GM12891 (cell line): ENCODE results near the gene CLTRN.
A peak's percentile ranks its signal among the peaks of the same experiment; 100 is the strongest.
"Not testable (repeated sequence)": the region's sequence is repeated elsewhere in the genome, so short reads cannot be mapped to it uniquely, and the experiment has no call there.

Experiments
- DNase-seq: peaks from one replicate; pipeline ENCODE4 v3.0.0; 2011; ENCODE audit warnings: low spot score; ENCODE audit not compliant: insufficient read length
- FAIRE-seq: peaks from 2 replicates; lab custom pipeline; 2011; peaks lifted over from hg19 to GRCh38; lab: Jason Lieb, UNC
- PAX5 ChIP-seq: IDR thresholded peaks from 2 replicates; pipeline ENCODE4 v1.6.1; 2011; ENCODE audit warnings: low read length, moderate library complexity, mild to moderate bottlenecking; ENCODE audit not compliant: insufficient read depth, severe bottlenecking
- POLR2A ChIP-seq: IDR thresholded peaks from 2 replicates; pipeline ENCODE4 v1.6.1; 2011; ENCODE audit warnings: low read depth, low read length, control low read depth
- POLR2AphosphoS5 ChIP-seq: IDR thresholded peaks from 2 replicates; pipeline ENCODE4 v1.6.1; 2011; ENCODE audit warnings: low read depth, low read length, control low read depth
- POU2F2 ChIP-seq: IDR thresholded peaks from 2 replicates; pipeline ENCODE4 v1.6.1; 2011; ENCODE audit warnings: low read depth, mild to moderate bottlenecking, control low read depth, low read length, moderate library complexity
- SPI1 ChIP-seq: IDR thresholded peaks from 2 replicates; pipeline ENCODE4 v1.6.1; 2011; ENCODE audit warnings: low read depth, low read length, control low read depth
- TAF1 ChIP-seq: IDR thresholded peaks from 2 replicates; pipeline ENCODE4 v1.6.1; 2011; ENCODE audit warnings: low read depth, low read length, control low read depth

CLTRN gene

GRCh38 chrX:15653961-15654360, 10.6 kb downstream of the CLTRN start:
- TF ChIP-seq TAF1, result no peak
- DNase-seq, result no peak
- FAIRE-seq, result no peak

GRCh38 chrX:15647510-15647909, 17.1 kb downstream of the CLTRN start:
- peak; percentile 90 for FAIRE-seq
- not testable (repeated sequence) for DNase-seq

- no peak for FAIRE-seq
- no peak for TF ChIP-seq POLR2A
- no peak for TF ChIP-seq POLR2AphosphoS5
- no peak for TF ChIP-seq PAX5
- no peak for TF ChIP-seq POU2F2
- no peak for TF ChIP-seq SPI1
- no peak for TF ChIP-seq TAF1
- no peak for DNase-seq
These were observed 18.1 kb downstream of the CLTRN start for GRCh38 chrX:15646543-15646942.

GRCh38 chrX:15646031-15646430, 18.6 kb downstream of the CLTRN start:
- TF ChIP-seq SPI1, result no peak
- no peak for TF ChIP-seq POLR2AphosphoS5
- no peak for TF ChIP-seq POLR2A
- TF ChIP-seq TAF1, result no peak
- no peak for TF ChIP-seq PAX5
- TF ChIP-seq POU2F2, result no peak
- DNase-seq (no peak), FAIRE-seq (no peak)

GRCh38 chrX:15645266-15645665, 19.3 kb downstream of the CLTRN start:
- FAIRE-seq (no peak), DNase-seq (no peak)
- no peak for TF ChIP-seq PAX5
- TF ChIP-seq POLR2A, result no peak
- no peak for TF ChIP-seq POLR2AphosphoS5
- TF ChIP-seq TAF1, result no peak
- no peak for TF ChIP-seq POU2F2
- no peak for TF ChIP-seq SPI1

- TF ChIP-seq PAX5 (no peak), POLR2A (no peak), POU2F2 (no peak), TAF1 (no peak), SPI1 (no peak), POLR2AphosphoS5 (no peak)
- no peak for DNase-seq
- no peak for FAIRE-seq
These were observed 20.1 kb downstream of the CLTRN start for GRCh38 chrX:15644560-15644872.

GRCh38 chrX:15643786-15644559, 20.6 kb downstream of the CLTRN start:
- no peak for TF ChIP-seq POLR2A
- TF ChIP-seq POU2F2, result no peak
- TF ChIP-seq TAF1, result no peak
- TF ChIP-seq SPI1, result no peak
- TF ChIP-seq POLR2AphosphoS5, result no peak
- no peak for TF ChIP-seq PAX5
- DNase-seq (no peak), FAIRE-seq (no peak)

- FAIRE-seq (no peak), DNase-seq (no peak)
- TF ChIP-seq PAX5 (no peak), POU2F2 (no peak), TAF1 (no peak), POLR2A (no peak), POLR2AphosphoS5 (no peak), SPI1 (no peak)
These were observed 33.0 kb downstream of the CLTRN start for GRCh38 chrX:15631637-15632036.

- no peak for FAIRE-seq
- no peak for DNase-seq
- TF ChIP-seq POLR2A (no peak), POU2F2 (no peak), TAF1 (no peak), POLR2AphosphoS5 (no peak), SPI1 (no peak), PAX5 (no peak)
These were observed 41.6 kb downstream of the CLTRN start for GRCh38 chrX:15623054-15623453.

GRCh38 chrX:15619053-15619755, 45.4 kb downstream of the CLTRN start:
- no peak for FAIRE-seq

GRCh38 chrX:15617111-15617510, 47.5 kb downstream of the CLTRN start:
- TF ChIP-seq POU2F2 (no peak), POLR2AphosphoS5 (no peak), TAF1 (no peak), POLR2A (no peak), PAX5 (no peak), SPI1 (no peak)
- FAIRE-seq (no peak), DNase-seq (no peak)

More at GRCh38 chrX:15619053-15619755, 45.4 kb downstream of the CLTRN start:
- DNase-seq, result no peak
- TF ChIP-seq TAF1 (no peak), POLR2A (no peak), POU2F2 (no peak), SPI1 (no peak)

DNA sequence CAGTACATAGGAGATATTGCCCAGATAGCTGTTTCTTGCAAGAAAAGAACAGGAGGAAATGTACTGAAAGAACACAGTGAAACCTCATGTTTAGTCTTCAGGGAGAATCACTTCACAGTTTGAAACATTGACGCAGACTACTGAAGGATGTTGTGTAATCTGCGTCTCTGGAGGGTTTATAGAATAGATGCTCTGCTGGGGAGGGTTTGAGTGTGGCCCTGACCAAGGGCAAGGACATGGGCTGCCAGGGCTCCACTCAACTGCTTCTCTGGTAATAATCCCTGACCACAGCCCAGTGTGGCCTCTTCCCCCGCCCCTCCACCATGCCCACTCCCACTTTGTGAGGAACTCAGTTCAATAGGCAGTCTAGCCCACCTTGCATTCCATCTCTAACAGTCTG, 48.1 kb downstream of the CLTRN start:
- FAIRE-seq (no peak), DNase-seq (no peak)
- no peak for TF ChIP-seq SPI1
- TF ChIP-seq TAF1, result no peak
- TF ChIP-seq POLR2A, result no peak
- TF ChIP-seq PAX5, result no peak
- no peak for TF ChIP-seq POLR2AphosphoS5
- no peak for TF ChIP-seq POU2F2
